Astrocyte (in vitro differentiated cells and primary cell): Measurements from ENCODE around the gene CST8. TPM values are rescaled to one million over a fixed set of nuclear protein-coding genes. Genes with fewer than 3 reads are reported as not detected.

Experiments used
- DNase-seq: peaks from one replicate; pipeline ENCODE4 v3.0.0-alpha.2; 2010; ENCODE audit warnings: low read depth
- FAIRE-seq: peaks from 2 replicates; lab custom pipeline; 2011; peaks lifted over from hg19 to GRCh38; lab: Jason Lieb, UNC
- H2AFZ ChIP-seq: 2 replicates; pipeline ENCODE4 v1.6.0; 2012; ENCODE audit warnings: low read depth, low read length, inconsistent platforms
- H3K27ac ChIP-seq: 2 replicates; pipeline ENCODE4 v1.5.1; 2011; ENCODE audit warnings: low read depth, low read length, inconsistent platforms
- H3K27me3 ChIP-seq: 2 replicates; pipeline ENCODE4 v1.6.0; 2011; ENCODE audit warnings: low read length, inconsistent platforms; ENCODE audit not compliant: insufficient read depth
- H3K36me3 ChIP-seq: 2 replicates; pipeline ENCODE4 v1.5.1; 2011; ENCODE audit warnings: low read length, inconsistent platforms; ENCODE audit not compliant: insufficient read depth
- H3K4me1 ChIP-seq: 2 replicates; pipeline ENCODE4 v1.5.1; 2011; ENCODE audit warnings: low read length, inconsistent platforms; ENCODE audit not compliant: insufficient read depth
- H3K4me2 ChIP-seq: 2 replicates; pipeline ENCODE4 v1.6.0; 2012; ENCODE audit warnings: low read length, inconsistent platforms
- H3K4me3 ChIP-seq: 2 replicates; pipeline ENCODE4 v1.5.1; 2011; ENCODE audit warnings: low read depth, mild to moderate bottlenecking, low read length, inconsistent platforms; ENCODE audit not compliant: insufficient read depth
- H3K79me2 ChIP-seq: 2 replicates; pipeline ENCODE4 v1.6.0; 2012; ENCODE audit warnings: mild to moderate bottlenecking, low read length, inconsistent platforms; ENCODE audit not compliant: insufficient read depth
- H3K9ac ChIP-seq: 2 replicates; pipeline ENCODE4 v1.6.0; 2012; ENCODE audit warnings: mild to moderate bottlenecking, low read length, inconsistent platforms
- H3K9me3 ChIP-seq: 2 replicates; pipeline ENCODE4 v1.5.1; 2012; ENCODE audit warnings: low read depth, mild to moderate bottlenecking, low read length, inconsistent platforms; ENCODE audit not compliant: insufficient read depth
- H4K20me1 ChIP-seq: 2 replicates; pipeline ENCODE4 v1.6.0; 2012; ENCODE audit warnings: low read length, inconsistent platforms; ENCODE audit not compliant: insufficient read depth
- H3K27ac Mint-ChIP-seq: one replicate; pipeline ENCODE4 v1.8.0; 2021; ENCODE audit warnings: mild to moderate bottlenecking, mixed read lengths; ENCODE audit not compliant: unreplicated experiment
- H3K27me3 Mint-ChIP-seq: one replicate; pipeline ENCODE4 v1.8.0; 2021; ENCODE audit warnings: low read depth, mixed read lengths; ENCODE audit not compliant: unreplicated experiment
- H3K36me3 Mint-ChIP-seq: one replicate; pipeline ENCODE4 v1.8.0; 2021; ENCODE audit warnings: low read depth, mixed read lengths; ENCODE audit not compliant: unreplicated experiment
- H3K4me1 Mint-ChIP-seq: one replicate; pipeline ENCODE4 v1.8.0; 2021; ENCODE audit warnings: low read depth, mixed read lengths; ENCODE audit not compliant: unreplicated experiment
- H3K4me3 Mint-ChIP-seq: one replicate; pipeline ENCODE4 v1.8.0; 2021; ENCODE audit warnings: mild to moderate bottlenecking, moderate library complexity, mixed read lengths; ENCODE audit not compliant: unreplicated experiment
- H3K9me3 Mint-ChIP-seq: one replicate; pipeline ENCODE4 v1.8.0; 2021; ENCODE audit warnings: mild to moderate bottlenecking, mixed read lengths; ENCODE audit not compliant: unreplicated experiment
- EZH2 ChIP-seq: IDR thresholded peaks from 2 replicates; pipeline ENCODE4 v1.6.1; 2012; ENCODE audit warnings: mild to moderate bottlenecking, low read length, inconsistent platforms; ENCODE audit not compliant: insufficient read depth
- total RNA-seq: library from RNA; stranded (reverse); gene quantifications from 2 replicates; pipeline ENCODE4 v1.2.1, GENCODE V29; 2021
- TF ChIP-seq, protein P1 (sequence below): IDR thresholded peaks from 2 replicates; pipeline ENCODE4 v1.5.1; 2011; ENCODE audit warnings: low read depth, mild to moderate bottlenecking, inconsistent platforms, low read length, moderate library complexity; ENCODE audit not compliant: insufficient read depth

CST8 gene
- total RNA-seq, 1 donor from 2014 or later = not detected

GRCh38 chr20:23537030-23537429 lies 46.1 kb downstream of the CST8 start:
- no peak overlapping the region for H3K4me3 Mint-ChIP-seq
- Histone ChIP-seq H3K36me3 (no peaks in the 10 kb centered on the region), H3K4me1 (no peaks in the 10 kb centered on the region), H3K4me3 (no peak overlapping the region), H3K9ac (no peak overlapping the region), H3K79me2 (no peaks in the 10 kb centered on the region), H3K9me3 (no peaks in the 10 kb centered on the region), H3K27ac (no peak overlapping the region), H2AFZ (no peak overlapping the region), H3K4me2 (no peak overlapping the region), H3K27me3 (no peaks in the 10 kb centered on the region), H4K20me1 (no peaks in the 10 kb centered on the region)
- no peaks in the 10 kb centered on the region for H3K36me3 Mint-ChIP-seq
- H3K9me3 Mint-ChIP-seq = no peaks in the 10 kb centered on the region
- no peak for DNase-seq
- TF ChIP-seq EZH2 = no peak
- TF ChIP-seq, protein P1, sequence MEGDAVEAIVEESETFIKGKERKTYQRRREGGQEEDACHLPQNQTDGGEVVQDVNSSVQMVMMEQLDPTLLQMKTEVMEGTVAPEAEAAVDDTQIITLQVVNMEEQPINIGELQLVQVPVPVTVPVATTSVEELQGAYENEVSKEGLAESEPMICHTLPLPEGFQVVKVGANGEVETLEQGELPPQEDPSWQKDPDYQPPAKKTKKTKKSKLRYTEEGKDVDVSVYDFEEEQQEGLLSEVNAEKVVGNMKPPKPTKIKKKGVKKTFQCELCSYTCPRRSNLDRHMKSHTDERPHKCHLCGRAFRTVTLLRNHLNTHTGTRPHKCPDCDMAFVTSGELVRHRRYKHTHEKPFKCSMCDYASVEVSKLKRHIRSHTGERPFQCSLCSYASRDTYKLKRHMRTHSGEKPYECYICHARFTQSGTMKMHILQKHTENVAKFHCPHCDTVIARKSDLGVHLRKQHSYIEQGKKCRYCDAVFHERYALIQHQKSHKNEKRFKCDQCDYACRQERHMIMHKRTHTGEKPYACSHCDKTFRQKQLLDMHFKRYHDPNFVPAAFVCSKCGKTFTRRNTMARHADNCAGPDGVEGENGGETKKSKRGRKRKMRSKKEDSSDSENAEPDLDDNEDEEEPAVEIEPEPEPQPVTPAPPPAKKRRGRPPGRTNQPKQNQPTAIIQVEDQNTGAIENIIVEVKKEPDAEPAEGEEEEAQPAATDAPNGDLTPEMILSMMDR = no peak
- H3K27me3 Mint-ChIP-seq = no peaks in the 10 kb centered on the region
- H3K4me1 Mint-ChIP-seq = peaks cover 4% of the 10 kb centered on the region
- FAIRE-seq = no peak
- H3K27ac Mint-ChIP-seq = no peak overlapping the region

DNA sequence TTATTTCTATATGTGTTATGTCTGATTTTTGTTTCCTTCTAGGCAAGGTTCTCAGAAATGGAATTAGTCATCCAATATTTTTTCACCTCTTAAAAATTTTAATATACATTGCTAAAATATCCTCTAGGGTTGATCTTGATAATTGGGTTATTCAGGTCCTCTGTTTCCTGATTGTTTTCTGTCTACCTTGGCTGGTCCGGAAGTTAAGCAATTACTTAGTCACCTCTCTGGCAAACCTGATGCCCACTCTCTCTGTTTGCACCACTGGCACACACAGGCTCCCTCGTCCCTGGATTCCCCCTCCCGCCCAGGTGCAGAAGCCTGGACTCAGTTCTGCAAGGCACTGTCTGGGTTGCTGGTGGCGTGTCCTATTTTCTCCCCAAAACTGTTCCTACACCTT lies 49.7 kb downstream of the CST8 start:
- Mint-ChIP-seq H3K9me3 (peaks cover 5% of the 10 kb centered on the region), H3K4me1 (peaks cover 4% of the 10 kb centered on the region), H3K36me3 (no peaks in the 10 kb centered on the region), H3K27me3 (peaks cover 20% of the 10 kb centered on the region), H3K4me3 (no peak overlapping the region), H3K27ac (no peak overlapping the region)
- no peak overlapping the region for H3K4me2 ChIP-seq
- no peak overlapping the region for H3K27ac ChIP-seq
- TF ChIP-seq, protein P1 = no peak
- no peak for TF ChIP-seq EZH2
- no peak overlapping the region for H3K9ac ChIP-seq
- H3K4me1 ChIP-seq = no peaks in the 10 kb centered on the region
- no peaks in the 10 kb centered on the region for H3K9me3 ChIP-seq
- no peak for FAIRE-seq
- H3K27me3 ChIP-seq = no peaks in the 10 kb centered on the region
- H2AFZ ChIP-seq = no peak overlapping the region
- no peak for DNase-seq
- H3K79me2 ChIP-seq = no peaks in the 10 kb centered on the region
- no peaks in the 10 kb centered on the region for H3K36me3 ChIP-seq
- no peaks in the 10 kb centered on the region for H4K20me1 ChIP-seq
- no peak overlapping the region for H3K4me3 ChIP-seq

DNA sequence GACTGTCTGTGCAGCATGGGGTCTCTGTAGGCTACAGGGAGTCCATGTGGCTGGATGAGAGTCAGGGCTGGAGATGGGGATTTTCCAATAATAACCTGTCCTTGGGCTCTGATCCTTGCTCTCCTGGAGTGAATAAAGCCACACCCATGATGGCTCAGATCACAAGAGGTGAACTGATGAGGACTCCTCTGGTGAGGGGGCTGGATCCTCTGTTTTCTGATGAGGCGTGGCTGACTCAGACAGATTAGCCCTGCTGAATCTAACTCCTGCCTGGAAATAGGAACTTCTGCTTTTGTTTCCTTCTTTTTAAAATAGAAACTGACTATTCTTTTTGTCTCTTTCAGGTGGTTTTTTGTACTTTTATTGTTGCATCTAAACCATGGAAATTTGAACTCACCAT lies 50.4 kb downstream of the CST8 start:
- H3K9ac ChIP-seq = no peak overlapping the region
- no peak overlapping the region for H3K4me3 ChIP-seq
- no peak overlapping the region for H2AFZ ChIP-seq
- H3K4me1 ChIP-seq = no peaks in the 10 kb centered on the region
- DNase-seq = no peak
- H3K4me1 Mint-ChIP-seq = peaks cover 4% of the 10 kb centered on the region
- no peak overlapping the region for H3K27ac ChIP-seq
- no peaks in the 10 kb centered on the region for H3K36me3 Mint-ChIP-seq
- no peaks in the 10 kb centered on the region for H3K79me2 ChIP-seq
- peaks cover 21% of the 10 kb centered on the region for H3K27me3 Mint-ChIP-seq
- H3K9me3 Mint-ChIP-seq = peaks cover 5% of the 10 kb centered on the region
- no peak for FAIRE-seq
- no peaks in the 10 kb centered on the region for H3K9me3 ChIP-seq
- TF ChIP-seq EZH2 = no peak
- no peak overlapping the region for H3K4me3 Mint-ChIP-seq
- H3K36me3 ChIP-seq = no peaks in the 10 kb centered on the region
- no peak overlapping the region for H3K27ac Mint-ChIP-seq
- H3K4me2 ChIP-seq = no peak overlapping the region
- no peaks in the 10 kb centered on the region for H3K27me3 ChIP-seq
- no peaks in the 10 kb centered on the region for H4K20me1 ChIP-seq
